WTC11 (cell line): Measurements from ENCODE around the gene ECD. TPM values are rescaled to one million over a fixed set of nuclear protein-coding genes. Genes with fewer than 3 reads are reported as not detected.

ENCODE experiments used
- ATAC-seq: fragments of 200-7000 bp; cut with Tn5 transposase; 2 replicates; pipeline ENCODE4 v1.10.0; 2021; ENCODE audit warnings: mild to moderate bottlenecking, moderate library complexity
- CTCF ChIA-PET: fragments of 300-600 bp; sonication (Branson Sonifier 250); formaldehyde crosslinking; loops from one replicate; lab custom pipeline; 2021; ENCODE audit warnings: antibody characterized with exemption; lab: Charles Lee
- POLR2A ChIA-PET: fragments of 350-600 bp; sonication (Branson Sonifier 250); formaldehyde crosslinking; loops from one replicate; lab custom pipeline; 2021; ENCODE audit warnings: antibody characterized with exemption; lab: Charles Lee
- DNase-seq: peaks from one replicate; pipeline ENCODE4 v3.0.0; 2021; ENCODE audit warnings: low spot score
- H3K27ac Mint-ChIP-seq: 2 replicates; pipeline ENCODE4 v1.8.0; 2021; ENCODE audit warnings: mixed read lengths
- H3K27me3 Mint-ChIP-seq: 2 replicates; pipeline ENCODE4 v1.8.0; 2021; ENCODE audit warnings: low read depth, mild to moderate bottlenecking, moderate library complexity, mixed read lengths
- H3K36me3 Mint-ChIP-seq: 2 replicates; pipeline ENCODE4 v1.8.0; 2021; ENCODE audit warnings: mixed read lengths
- H3K4me1 Mint-ChIP-seq: 2 replicates; pipeline ENCODE4 v1.8.0; 2022; ENCODE audit warnings: mixed read lengths
- H3K4me3 Mint-ChIP-seq: 2 replicates; pipeline ENCODE4 v1.8.0; 2021; ENCODE audit warnings: mild to moderate bottlenecking, moderate library complexity, mixed read lengths
- H3K9me3 Mint-ChIP-seq: 2 replicates; pipeline ENCODE4 v1.8.0; 2021; ENCODE audit warnings: mixed read lengths
- ATF1 ChIP-seq: sonication (generic); formaldehyde crosslinking; IDR thresholded peaks from 2 replicates; pipeline ENCODE4 v1.8.1; 2023; ENCODE audit warnings: mild to moderate bottlenecking, moderate library complexity, missing genetic modification reagents
- CBFB ChIP-seq: sonication (generic); formaldehyde crosslinking; IDR thresholded peaks from 2 replicates; pipeline ENCODE4 v1.8.1; 2022; ENCODE audit warnings: mild to moderate bottlenecking, low read depth, missing genetic modification reagents
- HMGA2 ChIP-seq: fragments of 250-450 bp; sonication (Bioruptor Pico); IDR thresholded peaks from 2 replicates; pipeline ENCODE4 v1.4.0; 2021; ENCODE audit warnings: mild to moderate bottlenecking, moderate library complexity
- JAZF1 ChIP-seq: fragments of 250-450 bp; sonication (Bioruptor Pico); IDR thresholded peaks from 2 replicates; pipeline ENCODE4 v1.9.0; 2021; ENCODE audit warnings: moderate library complexity, mild to moderate bottlenecking, inconsistent platforms
- MYBL2 ChIP-seq: sonication (generic); formaldehyde crosslinking; IDR thresholded peaks from 2 replicates; pipeline ENCODE4 v1.8.1; 2023; ENCODE audit warnings: mild to moderate bottlenecking, moderate library complexity, missing genetic modification reagents
- NFE2L1 ChIP-seq: sonication (generic); formaldehyde crosslinking; IDR thresholded peaks from 2 replicates; pipeline ENCODE4 v1.8.1; 2023; ENCODE audit warnings: missing genetic modification reagents
- NR1H2 ChIP-seq: sonication (generic); formaldehyde crosslinking; IDR thresholded peaks from 2 replicates; pipeline ENCODE4 v1.9.0; 2021; ENCODE audit warnings: mild to moderate bottlenecking, moderate library complexity, missing genetic modification reagents
- NR2C2 ChIP-seq: sonication (generic); formaldehyde crosslinking; IDR thresholded peaks from 2 replicates; pipeline ENCODE4 v1.8.0; 2022; ENCODE audit warnings: mild to moderate bottlenecking, missing genetic modification reagents
- TCF7 ChIP-seq: sonication (generic); formaldehyde crosslinking; IDR thresholded peaks from 2 replicates; pipeline ENCODE4 v1.8.0; 2022; ENCODE audit warnings: mild to moderate bottlenecking, low read depth, missing genetic modification reagents, moderate library complexity
- ZNF121 ChIP-seq: sonication (generic); formaldehyde crosslinking; IDR thresholded peaks from 2 replicates; pipeline ENCODE4 v1.8.0; 2023; ENCODE audit warnings: missing genetic modification reagents
- ZNF263 ChIP-seq: sonication (generic); formaldehyde crosslinking; IDR thresholded peaks from 2 replicates; pipeline ENCODE4 v1.8.1; 2022; ENCODE audit warnings: low read depth, mild to moderate bottlenecking, moderate library complexity, missing genetic modification reagents
- ZNF671 ChIP-seq: fragments of 250-450 bp; sonication (Bioruptor Pico); IDR thresholded peaks from 2 replicates; pipeline ENCODE4 v1.8.0; 2021; ENCODE audit warnings: mild to moderate bottlenecking
- total RNA-seq: library from RNA; stranded (reverse); gene quantifications from 3 replicates; pipeline ENCODE4 v1.2.3, GENCODE V29; 2021
- TF ChIP-seq, protein P1 (sequence below): fragments of 250-450 bp; sonication (Bioruptor Pico); IDR thresholded peaks from 2 replicates; pipeline ENCODE4 v1.9.0; 2021; ENCODE audit warnings: mild to moderate bottlenecking
- TF ChIP-seq, protein P2 (sequence below): sonication (generic); formaldehyde crosslinking; IDR thresholded peaks from 2 replicates; pipeline ENCODE4 v1.8.0; 2022; ENCODE audit warnings: mild to moderate bottlenecking, missing genetic modification reagents
- TF ChIP-seq, protein P3 (sequence below): fragments of 250-450 bp; sonication (Bioruptor Pico); IDR thresholded peaks from 2 replicates; pipeline ENCODE4 v1.9.0; 2021; ENCODE audit warnings: moderate library complexity, mild to moderate bottlenecking, inconsistent platforms, borderline replicate concordance
- TF ChIP-seq, protein P4 (sequence below): fragments of 200-600 bp; IDR thresholded peaks from 2 replicates; pipeline ENCODE4 v1.8.0; 2022; ENCODE audit warnings: antibody characterized with exemption
- TF ChIP-seq, protein P5 (sequence below): sonication (generic); formaldehyde crosslinking; IDR thresholded peaks from 2 replicates; pipeline ENCODE4 v1.8.0; 2022; ENCODE audit warnings: mild to moderate bottlenecking, missing genetic modification reagents
- TF ChIP-seq, protein P6 (sequence below): fragments of 250-450 bp; sonication (Bioruptor Pico); IDR thresholded peaks from 2 replicates; pipeline ENCODE4 v1.8.0; 2021; ENCODE audit warnings: mild to moderate bottlenecking
- TF ChIP-seq, protein P7 (sequence below): sonication (generic); formaldehyde crosslinking; IDR thresholded peaks from 2 replicates; pipeline ENCODE4 v1.8.0; 2023; ENCODE audit warnings: missing genetic modification reagents
- TF ChIP-seq, protein P8 (sequence below): fragments of 250-450 bp; sonication (Bioruptor Pico); IDR thresholded peaks from 2 replicates; pipeline ENCODE4 v1.9.0; 2021; ENCODE audit warnings: mild to moderate bottlenecking, borderline replicate concordance

Gene ECD
- total RNA-seq, 1 experiment from 2014 or later, result 38.2 TPM

DNA sequence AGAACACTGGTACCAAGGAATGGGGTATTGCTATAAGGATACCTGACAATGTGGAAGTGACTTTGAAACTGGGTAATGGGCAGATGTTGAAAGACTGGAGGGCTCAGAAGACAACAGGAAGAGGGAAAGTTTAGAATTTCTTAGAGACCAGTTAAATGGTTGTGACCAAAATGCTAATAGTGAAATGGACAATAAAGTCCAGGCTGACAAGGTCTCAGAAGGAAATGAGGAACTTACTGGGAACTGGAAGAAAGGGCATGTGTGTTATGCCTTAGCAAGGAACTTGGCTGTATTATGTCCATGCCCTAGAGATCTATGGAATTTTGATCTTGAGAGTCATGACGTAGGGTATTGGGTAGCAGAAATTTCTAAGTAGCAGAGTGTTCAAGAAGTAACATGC lies 38.1 kb upstream of the ECD start:
- Mint-ChIP-seq H3K36me3 (peaks cover 41% of the 10 kb centered on the region), H3K9me3 (peaks cover 33% of the 10 kb centered on the region)
- CTCF ChIA-PET, result no interaction called here

DNA sequence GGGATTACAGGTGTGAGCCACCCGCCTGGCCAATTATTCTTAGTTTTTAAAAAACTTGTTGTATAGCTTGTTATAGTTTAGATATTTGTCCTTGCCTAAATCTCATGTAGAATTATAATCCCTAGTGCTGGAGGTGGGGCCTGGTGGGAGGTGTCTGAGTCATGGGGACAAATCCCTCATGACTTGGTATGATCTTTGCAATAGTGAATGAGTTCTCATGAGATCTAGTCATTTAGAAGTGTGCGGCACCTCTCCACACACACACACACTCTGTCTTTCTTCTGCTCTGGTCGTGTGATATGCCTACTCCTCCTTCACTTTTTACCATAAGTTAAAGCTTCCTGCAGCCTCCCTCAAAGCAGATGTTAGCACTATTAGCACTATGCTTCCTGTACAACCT lies 37.3 kb upstream of the ECD start:
- Mint-ChIP-seq H3K4me1 (no peaks in the 10 kb centered on the region), H3K36me3 (peaks cover 41% of the 10 kb centered on the region)
- TF ChIP-seq, protein P1, sequence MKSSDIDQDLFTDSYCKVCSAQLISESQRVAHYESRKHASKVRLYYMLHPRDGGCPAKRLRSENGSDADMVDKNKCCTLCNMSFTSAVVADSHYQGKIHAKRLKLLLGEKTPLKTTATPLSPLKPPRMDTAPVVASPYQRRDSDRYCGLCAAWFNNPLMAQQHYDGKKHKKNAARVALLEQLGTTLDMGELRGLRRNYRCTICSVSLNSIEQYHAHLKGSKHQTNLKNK (CRISPR knock-in tag), result no peak
- TF ChIP-seq, protein P2, sequence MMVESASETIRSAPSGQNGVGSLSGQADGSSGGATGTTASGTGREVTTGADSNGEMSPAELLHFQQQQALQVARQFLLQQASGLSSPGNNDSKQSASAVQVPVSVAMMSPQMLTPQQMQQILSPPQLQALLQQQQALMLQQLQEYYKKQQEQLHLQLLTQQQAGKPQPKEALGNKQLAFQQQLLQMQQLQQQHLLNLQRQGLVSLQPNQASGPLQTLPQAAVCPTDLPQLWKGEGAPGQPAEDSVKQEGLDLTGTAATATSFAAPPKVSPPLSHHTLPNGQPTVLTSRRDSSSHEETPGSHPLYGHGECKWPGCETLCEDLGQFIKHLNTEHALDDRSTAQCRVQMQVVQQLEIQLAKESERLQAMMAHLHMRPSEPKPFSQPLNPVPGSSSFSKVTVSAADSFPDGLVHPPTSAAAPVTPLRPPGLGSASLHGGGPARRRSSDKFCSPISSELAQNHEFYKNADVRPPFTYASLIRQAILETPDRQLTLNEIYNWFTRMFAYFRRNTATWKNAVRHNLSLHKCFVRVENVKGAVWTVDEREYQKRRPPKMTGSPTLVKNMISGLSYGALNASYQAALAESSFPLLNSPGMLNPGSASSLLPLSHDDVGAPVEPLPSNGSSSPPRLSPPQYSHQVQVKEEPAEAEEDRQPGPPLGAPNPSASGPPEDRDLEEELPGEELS (CRISPR knock-in tag), result no peak
- TF ChIP-seq ZNF121 (CRISPR knock-in tag), result no peak
- TF ChIP-seq, protein P3, sequence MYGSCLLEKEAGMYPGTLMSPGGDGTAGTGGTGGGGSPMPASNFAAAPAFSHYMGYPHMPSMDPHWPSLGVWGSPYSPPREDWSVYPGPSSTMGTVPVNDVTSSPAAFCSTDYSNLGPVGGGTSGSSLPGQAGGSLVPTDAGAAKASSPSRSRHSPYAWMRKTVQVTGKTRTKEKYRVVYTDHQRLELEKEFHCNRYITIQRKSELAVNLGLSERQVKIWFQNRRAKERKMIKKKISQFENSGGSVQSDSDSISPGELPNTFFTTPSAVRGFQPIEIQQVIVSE (CRISPR knock-in tag), result no peak
- TF ChIP-seq, protein P4, sequence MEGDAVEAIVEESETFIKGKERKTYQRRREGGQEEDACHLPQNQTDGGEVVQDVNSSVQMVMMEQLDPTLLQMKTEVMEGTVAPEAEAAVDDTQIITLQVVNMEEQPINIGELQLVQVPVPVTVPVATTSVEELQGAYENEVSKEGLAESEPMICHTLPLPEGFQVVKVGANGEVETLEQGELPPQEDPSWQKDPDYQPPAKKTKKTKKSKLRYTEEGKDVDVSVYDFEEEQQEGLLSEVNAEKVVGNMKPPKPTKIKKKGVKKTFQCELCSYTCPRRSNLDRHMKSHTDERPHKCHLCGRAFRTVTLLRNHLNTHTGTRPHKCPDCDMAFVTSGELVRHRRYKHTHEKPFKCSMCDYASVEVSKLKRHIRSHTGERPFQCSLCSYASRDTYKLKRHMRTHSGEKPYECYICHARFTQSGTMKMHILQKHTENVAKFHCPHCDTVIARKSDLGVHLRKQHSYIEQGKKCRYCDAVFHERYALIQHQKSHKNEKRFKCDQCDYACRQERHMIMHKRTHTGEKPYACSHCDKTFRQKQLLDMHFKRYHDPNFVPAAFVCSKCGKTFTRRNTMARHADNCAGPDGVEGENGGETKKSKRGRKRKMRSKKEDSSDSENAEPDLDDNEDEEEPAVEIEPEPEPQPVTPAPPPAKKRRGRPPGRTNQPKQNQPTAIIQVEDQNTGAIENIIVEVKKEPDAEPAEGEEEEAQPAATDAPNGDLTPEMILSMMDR, result no peak
- no peak for TF ChIP-seq NR1H2
- no peak for TF ChIP-seq NR2C2 (CRISPR knock-in tag)
- TF ChIP-seq ZNF263 (CRISPR knock-in tag), result no peak
- TF ChIP-seq CBFB (CRISPR knock-in tag), result no peak
- TF ChIP-seq, protein P5, sequence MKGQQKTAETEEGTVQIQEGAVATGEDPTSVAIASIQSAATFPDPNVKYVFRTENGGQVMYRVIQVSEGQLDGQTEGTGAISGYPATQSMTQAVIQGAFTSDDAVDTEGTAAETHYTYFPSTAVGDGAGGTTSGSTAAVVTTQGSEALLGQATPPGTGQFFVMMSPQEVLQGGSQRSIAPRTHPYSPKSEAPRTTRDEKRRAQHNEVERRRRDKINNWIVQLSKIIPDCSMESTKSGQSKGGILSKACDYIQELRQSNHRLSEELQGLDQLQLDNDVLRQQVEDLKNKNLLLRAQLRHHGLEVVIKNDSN, result no peak
- TF ChIP-seq ATF1 (CRISPR knock-in tag), result no peak
- TF ChIP-seq, protein P6, sequence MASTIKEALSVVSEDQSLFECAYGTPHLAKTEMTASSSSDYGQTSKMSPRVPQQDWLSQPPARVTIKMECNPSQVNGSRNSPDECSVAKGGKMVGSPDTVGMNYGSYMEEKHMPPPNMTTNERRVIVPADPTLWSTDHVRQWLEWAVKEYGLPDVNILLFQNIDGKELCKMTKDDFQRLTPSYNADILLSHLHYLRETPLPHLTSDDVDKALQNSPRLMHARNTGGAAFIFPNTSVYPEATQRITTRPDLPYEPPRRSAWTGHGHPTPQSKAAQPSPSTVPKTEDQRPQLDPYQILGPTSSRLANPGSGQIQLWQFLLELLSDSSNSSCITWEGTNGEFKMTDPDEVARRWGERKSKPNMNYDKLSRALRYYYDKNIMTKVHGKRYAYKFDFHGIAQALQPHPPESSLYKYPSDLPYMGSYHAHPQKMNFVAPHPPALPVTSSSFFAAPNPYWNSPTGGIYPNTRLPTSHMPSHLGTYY (CRISPR knock-in tag), result no peak
- TF ChIP-seq NFE2L1 (CRISPR knock-in tag), result no peak
- no peak for TF ChIP-seq JAZF1
- TF ChIP-seq MYBL2 (CRISPR knock-in tag), result no peak
- TF ChIP-seq, protein P7, sequence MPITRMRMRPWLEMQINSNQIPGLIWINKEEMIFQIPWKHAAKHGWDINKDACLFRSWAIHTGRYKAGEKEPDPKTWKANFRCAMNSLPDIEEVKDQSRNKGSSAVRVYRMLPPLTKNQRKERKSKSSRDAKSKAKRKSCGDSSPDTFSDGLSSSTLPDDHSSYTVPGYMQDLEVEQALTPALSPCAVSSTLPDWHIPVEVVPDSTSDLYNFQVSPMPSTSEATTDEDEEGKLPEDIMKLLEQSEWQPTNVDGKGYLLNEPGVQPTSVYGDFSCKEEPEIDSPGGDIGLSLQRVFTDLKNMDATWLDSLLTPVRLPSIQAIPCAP (CRISPR knock-in tag), result no peak

More for the DNA sequence above, 38.1 kb upstream of the ECD start:
- H3K27me3 Mint-ChIP-seq, result no peaks in the 10 kb centered on the region; the same call in none of the 2 replicates
- no peaks in the 10 kb centered on the region for H3K4me1 Mint-ChIP-seq
- POLR2A ChIA-PET, result no interaction called here
- ATAC-seq, result no peak
- H3K4me3 Mint-ChIP-seq, result no peak overlapping the region
- no peak overlapping the region for H3K27ac Mint-ChIP-seq
- no peak for TF ChIP-seq TCF7 (CRISPR knock-in tag)
- TF ChIP-seq, protein P8, sequence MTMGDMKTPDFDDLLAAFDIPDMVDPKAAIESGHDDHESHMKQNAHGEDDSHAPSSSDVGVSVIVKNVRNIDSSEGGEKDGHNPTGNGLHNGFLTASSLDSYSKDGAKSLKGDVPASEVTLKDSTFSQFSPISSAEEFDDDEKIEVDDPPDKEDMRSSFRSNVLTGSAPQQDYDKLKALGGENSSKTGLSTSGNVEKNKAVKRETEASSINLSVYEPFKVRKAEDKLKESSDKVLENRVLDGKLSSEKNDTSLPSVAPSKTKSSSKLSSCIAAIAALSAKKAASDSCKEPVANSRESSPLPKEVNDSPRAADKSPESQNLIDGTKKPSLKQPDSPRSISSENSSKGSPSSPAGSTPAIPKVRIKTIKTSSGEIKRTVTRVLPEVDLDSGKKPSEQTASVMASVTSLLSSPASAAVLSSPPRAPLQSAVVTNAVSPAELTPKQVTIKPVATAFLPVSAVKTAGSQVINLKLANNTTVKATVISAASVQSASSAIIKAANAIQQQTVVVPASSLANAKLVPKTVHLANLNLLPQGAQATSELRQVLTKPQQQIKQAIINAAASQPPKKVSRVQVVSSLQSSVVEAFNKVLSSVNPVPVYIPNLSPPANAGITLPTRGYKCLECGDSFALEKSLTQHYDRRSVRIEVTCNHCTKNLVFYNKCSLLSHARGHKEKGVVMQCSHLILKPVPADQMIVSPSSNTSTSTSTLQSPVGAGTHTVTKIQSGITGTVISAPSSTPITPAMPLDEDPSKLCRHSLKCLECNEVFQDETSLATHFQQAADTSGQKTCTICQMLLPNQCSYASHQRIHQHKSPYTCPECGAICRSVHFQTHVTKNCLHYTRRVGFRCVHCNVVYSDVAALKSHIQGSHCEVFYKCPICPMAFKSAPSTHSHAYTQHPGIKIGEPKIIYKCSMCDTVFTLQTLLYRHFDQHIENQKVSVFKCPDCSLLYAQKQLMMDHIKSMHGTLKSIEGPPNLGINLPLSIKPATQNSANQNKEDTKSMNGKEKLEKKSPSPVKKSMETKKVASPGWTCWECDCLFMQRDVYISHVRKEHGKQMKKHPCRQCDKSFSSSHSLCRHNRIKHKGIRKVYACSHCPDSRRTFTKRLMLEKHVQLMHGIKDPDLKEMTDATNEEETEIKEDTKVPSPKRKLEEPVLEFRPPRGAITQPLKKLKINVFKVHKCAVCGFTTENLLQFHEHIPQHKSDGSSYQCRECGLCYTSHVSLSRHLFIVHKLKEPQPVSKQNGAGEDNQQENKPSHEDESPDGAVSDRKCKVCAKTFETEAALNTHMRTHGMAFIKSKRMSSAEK (CRISPR knock-in tag), result no peak
- TF ChIP-seq ZNF671, result no peak
- TF ChIP-seq HMGA2 (CRISPR knock-in tag), result no peak
- no peak for DNase-seq

More for the DNA sequence above, 37.3 kb upstream of the ECD start:
- Mint-ChIP-seq H3K27me3 (no peaks in the 10 kb centered on the region; the same call in none of the 2 replicates), H3K9me3 (peaks cover 33% of the 10 kb centered on the region), H3K4me3 (no peak overlapping the region), H3K27ac (no peak overlapping the region)
- DNase-seq (no peak), ATAC-seq (no peak)
- ChIA-PET POLR2A (no interaction called here), CTCF (interaction anchor here (1.6 kb wide), 1 partner anchor 14 kb away, joined by 3 read pairs; no protein-coding TSS in a partner anchor)
